Breast epithelium (tissue), 3 donors: ENCODE results near the gene TMEM86A.

Source experiments
- CTCF ChIP-seq, 3 donors: fragments of 450-650 bp; IDR thresholded peaks; one replicate each; pipeline ENCODE4 v1.5.1; 2016 to 2017; ENCODE audit warnings: antibody characterized with exemption in 3 of 3, mild to moderate bottlenecking in 3 of 3, moderate library complexity in 3 of 3
- POLR2A ChIP-seq: fragments of 450-650 bp; IDR thresholded peaks from one replicate; pipeline ENCODE4 v1.6.1; 2016; ENCODE audit warnings: antibody characterized with exemption, mild to moderate bottlenecking, moderate library complexity

DNA sequence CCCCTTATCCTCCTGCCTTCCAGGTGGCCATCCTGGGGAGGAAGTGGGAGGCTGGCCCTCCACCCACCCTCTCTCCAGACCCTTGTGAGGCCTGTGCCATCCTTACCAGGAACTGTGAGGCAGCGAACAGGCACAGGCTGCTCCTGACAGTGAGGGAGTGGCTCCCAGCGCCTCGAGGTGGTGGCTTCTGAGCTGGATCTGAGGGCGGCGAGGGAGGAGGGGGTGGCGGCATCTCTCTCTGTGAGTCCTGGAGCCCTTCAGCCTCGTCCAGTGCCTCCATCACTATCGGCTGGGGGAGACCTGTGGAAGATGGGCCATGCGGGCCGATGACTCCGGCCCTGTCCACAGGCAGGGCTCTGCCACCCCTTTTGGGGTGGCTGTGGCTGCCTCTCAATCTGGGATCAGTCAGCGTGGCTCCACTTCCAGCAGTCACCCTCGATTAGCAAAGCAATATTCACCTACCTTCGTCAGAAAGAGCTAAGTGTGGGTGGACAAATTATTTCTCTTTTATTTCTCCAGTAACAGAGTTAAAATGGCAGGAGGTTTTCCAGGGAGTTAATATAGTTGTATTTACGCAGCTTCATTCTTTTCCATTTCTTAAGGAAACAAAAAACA, 45.4 kb downstream of the TMEM86A start:
- TF ChIP-seq CTCF (IDR thresholded peaks at IDR 0.05) (no peak), POLR2A (no peak)
